GM21723 (cell line): Measurements from ENCODE around the gene AGAP1.
"Not testable (repeated sequence)": the region's sequence is repeated elsewhere in the genome, so short reads cannot be mapped to it uniquely, and the experiment has no call there.

ENCODE experiments used
- ATAC-seq: cut with Tn5 transposase; IDR thresholded peaks from one replicate; pipeline ENCODE4 v1.9.1; 2021; ENCODE audit warnings: mild to moderate bottlenecking, moderate library complexity; ENCODE audit not compliant: unreplicated experiment

Gene AGAP1

GRCh38 chr2:236122236-236122635 is 628.4 kb downstream of the AGAP1 start:
- ATAC-seq = no peak

GRCh38 chr2:236123716-236124115 is 629.9 kb downstream of the AGAP1 start:
- no peak for ATAC-seq

GRCh38 chr2:236124182-236124893 is 630.5 kb downstream of the AGAP1 start:
- ATAC-seq = no peak

- no peak for ATAC-seq
Measured at GRCh38 chr2:236125541-236125940, 631.7 kb downstream of the AGAP1 start.

GRCh38 chr2:236127010-236127409 is 633.2 kb downstream of the AGAP1 start:
- ATAC-seq = no peak

- ATAC-seq = no peak
Measured at GRCh38 chr2:236128321-236128720, 634.5 kb downstream of the AGAP1 start.

GRCh38 chr2:236129935-236130334 is 636.1 kb downstream of the AGAP1 start:
- ATAC-seq = no peak

- no peak for ATAC-seq
Measured at GRCh38 chr2:236130349-236130998, 636.6 kb downstream of the AGAP1 start.

GRCh38 chr2:236131073-236131692 is 637.3 kb downstream of the AGAP1 start:
- ATAC-seq = no peak

- ATAC-seq = no peak
Measured at GRCh38 chr2:236133410-236134012, 639.7 kb downstream of the AGAP1 start.

- ATAC-seq = no peak
Measured at GRCh38 chr2:236136538-236136937, 642.7 kb downstream of the AGAP1 start.

- ATAC-seq = no peak
Measured at GRCh38 chr2:236137066-236137465, 643.2 kb downstream of the AGAP1 start.

GRCh38 chr2:236141616-236142015 is 647.8 kb downstream of the AGAP1 start:
- not testable (repeated sequence) for ATAC-seq

- no peak for ATAC-seq
Measured at GRCh38 chr2:236143811-236144210, 650.0 kb downstream of the AGAP1 start.

GRCh38 chr2:236146436-236146835 is 652.6 kb downstream of the AGAP1 start:
- no peak for ATAC-seq

GRCh38 chr2:236155406-236155805 is 661.6 kb downstream of the AGAP1 start:
- ATAC-seq = no peak

- no peak for ATAC-seq
Measured at GRCh38 chr2:236156095-236156859, 662.4 kb downstream of the AGAP1 start.

GRCh38 chr2:236156860-236157194 is 663.0 kb downstream of the AGAP1 start:
- ATAC-seq = no peak

- no peak for ATAC-seq
Measured at GRCh38 chr2:236157366-236157765, 663.5 kb downstream of the AGAP1 start.

- no peak for ATAC-seq
Measured at GRCh38 chr2:236157815-236158498, 664.1 kb downstream of the AGAP1 start.
